Esophagus squamous epithelium (tissue), 5 donors: Measurements from ENCODE around the gene SRGAP3. TPM values are rescaled to one million over a fixed set of nuclear protein-coding genes. Genes with fewer than 3 reads are reported as not detected.

ENCODE experiments used
- DNase-seq: peaks from one replicate; lab custom pipeline; 2025; lab: John Stamatoyannopoulos, UW
- H3K27ac ChIP-seq, 4 donors: fragments of 200-600 bp; sonication (generic); one replicate each; pipeline ENCODE4 v1.5.1; 2016 to 2019; ENCODE audit warnings: mild to moderate bottlenecking in 1 of 4
- H3K27me3 ChIP-seq, 4 donors: fragments of 200-600 bp; sonication (generic); 1 replicate in 3 of 4; 2 replicates in 1 of 4; pipeline versions ENCODE4 v1.5.1 to v1.6.0; 2017 to 2021; ENCODE audit warnings: antibody characterized with exemption in 1 of 4
- H3K36me3 ChIP-seq, 3 donors: fragments of 200-600 bp; sonication (generic); one replicate each; pipeline ENCODE4 v1.5.1; 2016 to 2019
- H3K4me1 ChIP-seq, 3 donors: fragments of 200-600 bp; sonication (generic); one replicate each; pipeline ENCODE4 v1.5.1; 2017 to 2019
- H3K4me3 ChIP-seq, 4 donors: fragments of 200-600 bp; sonication (generic); 1 replicate in 3 of 4; 2 replicates in 1 of 4; pipeline ENCODE4 v1.5.1; 2016 to 2019; ENCODE audit warnings: mild to moderate bottlenecking in 2 of 4, moderate library complexity in 1 of 4
- H3K9me3 ChIP-seq, 3 donors: fragments of 200-600 bp; sonication (generic); one replicate each; pipeline ENCODE4 v1.5.1; 2016 to 2019
- CTCF ChIP-seq, 6 experiments: fragments of 450-650 bp in 4 of 6; fragments of 200-600 bp in 2 of 6; sonication (generic) in 2 of 6; IDR thresholded peaks; one replicate each; pipeline ENCODE4 v1.5.1; 2016 to 2019; ENCODE audit warnings: antibody characterized with exemption in 6 of 6, mild to moderate bottlenecking in 4 of 6, moderate library complexity in 4 of 6
- POLR2A ChIP-seq, 4 donors: fragments of 450-650 bp; IDR thresholded peaks; one replicate each; pipeline ENCODE4 v1.6.1; 2017; ENCODE audit warnings: antibody characterized with exemption in 4 of 4, mild to moderate bottlenecking in 4 of 4, moderate library complexity in 3 of 4
- WGBS, 2 donors: methylation state at CpG; one replicate each; pipeline ENCODE4 v1.1.5; 2018; 5-methylcytosine and 5-hydroxymethylcytosine counted together
- intact Hi-C: fragments of 100-400 bp; cut with DNase I; formaldehyde crosslinking; loops from one replicate; pipeline ENCODE4 v1.15.0; 2022
- total RNA-seq, 4 donors: library from RNA; depleted of rRNA; stranded (reverse); fragments of >200 nt; gene quantifications; one replicate each; pipeline ENCODE4 v1.1.0, GENCODE V29; 2016
- donor health status: DM: yes; HTN: yes; CAD: no.

The SRGAP3 gene
- total RNA-seq, 4 donors from 2014 or later: 4.0 to 15.8 (median 6.6) TPM

- DNase-seq: no peak
- Histone ChIP-seq H3K9me3 (no peaks in the 10 kb centered on the region), H3K4me3 (no peak overlapping the region), H3K4me1 (peaks cover 0 to 39% (median 18%) of the 10 kb centered on the region in 3 donors), H3K27ac (no peak overlapping the region), H3K27me3 (no peaks in the 10 kb centered on the region), H3K36me3 (peaks cover 0 to 37% (median 0%) of the 10 kb centered on the region in 3 donors)
- intact Hi-C loops: no loop called here
- 76 to 85% methylated on average over 8 of the region's 8 CpGs for WGBS, 2 donors
- no peak for TF ChIP-seq POLR2A (IDR thresholded peaks at IDR 0.05)
- no peak for TF ChIP-seq CTCF (IDR thresholded peaks at IDR 0.05)
Measured at GRCh38 chr3:8959668-8960067, 289.8 kb downstream of the SRGAP3 start.

GRCh38 chr3:8954938-8955763, 294.3 kb downstream of the SRGAP3 start:
- WGBS, 2 donors: 61 to 76% methylated on average over 3 to 4 of the region's 4 CpGs
- no peak overlapping the region for H3K4me3 ChIP-seq
- H3K36me3 ChIP-seq: peaks cover 0 to 37% (median 0%) of the 10 kb centered on the region in 3 donors
- intact Hi-C loops: no loop called here
- H3K9me3 ChIP-seq: no peaks in the 10 kb centered on the region
- no peaks in the 10 kb centered on the region for H3K27me3 ChIP-seq
- TF ChIP-seq POLR2A (IDR thresholded peaks at IDR 0.05): no peak
- TF ChIP-seq CTCF (IDR thresholded peaks at IDR 0.05): no peak
- peaks cover 0 to 6% (median 0%) of the 10 kb centered on the region in 3 donors for H3K4me1 ChIP-seq
- DNase-seq: no peak
- H3K27ac ChIP-seq: no peak overlapping the region

GRCh38 chr3:8953313-8953712, 296.1 kb downstream of the SRGAP3 start:
- H3K27ac ChIP-seq: no peak overlapping the region
- no peaks in the 10 kb centered on the region for H3K27me3 ChIP-seq
- peaks cover 0 to 28% (median 0%) of the 10 kb centered on the region in 3 donors for H3K36me3 ChIP-seq
- peaks cover 0 to 6% (median 0%) of the 10 kb centered on the region in 3 donors for H3K4me1 ChIP-seq
- intact Hi-C loops: no loop called here
- H3K9me3 ChIP-seq: no peaks in the 10 kb centered on the region
- TF ChIP-seq POLR2A (IDR thresholded peaks at IDR 0.05) (no peak), CTCF (IDR thresholded peaks at IDR 0.05) (no peak)
- no peak for DNase-seq
- H3K4me3 ChIP-seq: no peak overlapping the region

- intact Hi-C loops: no loop called here
- TF ChIP-seq CTCF (IDR thresholded peaks at IDR 0.05) (no peak), POLR2A (IDR thresholded peaks at IDR 0.05) (no peak)
- Histone ChIP-seq H3K4me3 (no peak overlapping the region), H3K27me3 (no peaks in the 10 kb centered on the region), H3K27ac (no peak overlapping the region), H3K36me3 (peaks cover 0 to 17% (median 0%) of the 10 kb centered on the region in 3 donors), H3K9me3 (no peaks in the 10 kb centered on the region), H3K4me1 (peaks cover 0 to 6% (median 0%) of the 10 kb centered on the region in 3 donors)
- no peak for DNase-seq
Measured at GRCh38 chr3:8952130-8952529, 297.3 kb downstream of the SRGAP3 start.

GRCh38 chr3:8945890-8946600, 303.4 kb downstream of the SRGAP3 start:
- intact Hi-C loops: no loop called here
- H3K36me3 ChIP-seq: peaks cover 0 to 61% (median 0%) of the 10 kb centered on the region in 3 donors
- no peak overlapping the region for H3K27ac ChIP-seq
- peaks cover 0 to 7% (median 0%) of the 10 kb centered on the region in 3 donors for H3K9me3 ChIP-seq
- no peak for DNase-seq
- no peak overlapping the region for H3K4me3 ChIP-seq
- TF ChIP-seq POLR2A (IDR thresholded peaks at IDR 0.05) (no peak), CTCF (IDR thresholded peaks at IDR 0.05) (no peak)
- H3K27me3 ChIP-seq: no peaks in the 10 kb centered on the region
- WGBS, 2 donors: 72 to 85% methylated on average over 3 of the region's 3 CpGs
- H3K4me1 ChIP-seq: no peaks in the 10 kb centered on the region
